GM23248 (cell line): Measurements from ENCODE around the gene POLA2.

Experiments
- EZH2 ChIP-seq: fragments of 200-600 bp; sonication (generic); IDR thresholded peaks from 2 replicates; pipeline ENCODE4 v1.6.1; 2018; ENCODE audit warnings: antibody characterized with exemption, mild to moderate bottlenecking; ENCODE audit not compliant: insufficient read depth, poor library complexity, severe bottlenecking
- EZH2phosphoT487 ChIP-seq: fragments of 200-600 bp; sonication (generic); IDR thresholded peaks from 2 replicates; pipeline ENCODE4 v1.6.1; 2018; ENCODE audit warnings: antibody characterized with exemption, moderate library complexity, mild to moderate bottlenecking, low read depth; ENCODE audit not compliant: insufficient read depth

GRCh38 chr11:65297026-65297672, 35.4 kb downstream of the POLA2 start:
- TF ChIP-seq EZH2: no peak
- TF ChIP-seq EZH2phosphoT487: no peak
